ENCODE measurements around the gene TMEM80.
"Not testable (repeated sequence)": the region's sequence is repeated elsewhere in the genome, so short reads cannot be mapped to it uniquely, and the experiment has no call there.

The TMEM80 gene

GRCh38 chr11:680476-680875 lies 15.1 kb upstream of the TMEM80 start:
- DNase-seq: no peak

GRCh38 chr11:680970-681369 lies 14.6 kb upstream of the TMEM80 start:
- peak; percentile 38 for DNase-seq

DNA sequence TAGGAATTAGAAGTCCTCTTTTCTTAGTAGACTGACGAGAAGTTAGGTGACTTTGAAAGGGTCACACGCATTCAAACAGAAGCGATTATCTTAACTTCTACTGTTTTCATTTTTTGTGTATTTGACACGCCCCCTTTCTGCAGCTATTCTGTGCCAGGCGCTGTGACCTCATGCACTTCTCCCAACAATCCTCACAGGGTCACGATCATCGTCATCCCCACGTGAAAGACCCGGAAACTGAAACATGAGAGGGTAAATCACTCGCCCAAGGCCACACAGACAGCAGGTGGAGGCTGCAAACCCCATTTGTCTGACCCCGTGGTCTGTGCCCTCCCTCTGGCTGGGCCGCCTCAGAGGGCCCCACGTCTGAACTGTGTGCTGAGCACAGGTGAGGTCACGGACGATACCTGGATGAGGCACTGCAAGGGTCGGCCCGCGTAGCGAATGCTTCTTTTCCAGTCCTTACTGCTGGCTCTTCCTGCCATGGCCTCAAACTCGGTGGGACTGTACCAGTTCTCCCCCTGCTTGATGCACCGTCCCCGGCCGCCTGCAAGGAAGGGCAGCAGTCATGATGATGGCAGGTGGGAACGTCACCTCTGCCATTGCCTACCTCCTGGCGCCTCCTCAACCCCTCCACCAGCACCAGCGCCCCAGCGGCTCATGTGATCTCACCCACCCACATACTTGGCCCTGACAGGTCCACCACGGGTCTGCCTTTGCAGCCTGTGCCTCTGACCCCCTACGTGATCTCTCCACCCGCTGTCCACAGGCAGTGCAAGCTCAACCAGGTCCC lies 9.0 kb upstream of the TMEM80 start:
- DNase-seq: no peak

GRCh38 chr11:687751-688150 lies 7.9 kb upstream of the TMEM80 start:
- no peak for DNase-seq

DNA sequence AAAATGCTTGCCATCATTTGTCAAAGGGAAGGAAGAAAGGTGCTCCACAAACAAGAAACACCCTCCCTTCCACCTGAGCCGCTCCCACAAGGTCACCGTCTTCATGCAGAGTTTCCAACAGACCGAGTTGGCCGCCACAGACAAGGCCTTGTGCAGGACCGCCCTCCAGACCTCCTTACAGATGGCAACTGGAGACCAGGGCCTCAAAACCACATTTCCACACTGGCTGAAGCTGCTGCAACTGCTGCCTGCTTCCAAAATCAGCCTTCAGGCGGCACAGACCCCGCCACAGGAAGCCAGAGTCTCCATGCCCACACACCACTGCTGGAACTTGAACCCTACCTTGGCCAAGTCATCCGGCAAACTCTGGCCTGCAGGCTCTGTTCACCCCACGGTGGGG lies 6.9 kb upstream of the TMEM80 start:
- no peak for DNase-seq

DNA sequence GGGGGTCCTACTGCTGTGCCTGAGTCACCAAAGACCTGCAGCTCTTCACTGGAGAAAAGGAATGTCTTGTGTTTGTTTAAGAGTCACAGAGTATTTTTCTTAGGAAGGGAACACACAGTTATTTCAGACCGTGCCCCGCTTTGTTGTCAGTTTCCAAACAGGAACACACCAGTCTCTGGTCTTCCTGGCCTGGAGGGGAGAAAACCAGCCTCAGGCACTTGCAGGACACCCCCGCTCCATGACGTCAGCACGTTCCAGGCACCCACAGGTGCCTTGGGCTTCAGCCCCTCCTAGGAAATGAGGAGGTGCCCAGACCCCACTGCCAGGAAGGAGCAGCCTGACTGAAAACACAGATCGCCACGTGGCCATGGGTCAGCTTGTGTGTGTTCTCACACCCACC lies 6.0 kb upstream of the TMEM80 start:
- no peak for DNase-seq

DNA sequence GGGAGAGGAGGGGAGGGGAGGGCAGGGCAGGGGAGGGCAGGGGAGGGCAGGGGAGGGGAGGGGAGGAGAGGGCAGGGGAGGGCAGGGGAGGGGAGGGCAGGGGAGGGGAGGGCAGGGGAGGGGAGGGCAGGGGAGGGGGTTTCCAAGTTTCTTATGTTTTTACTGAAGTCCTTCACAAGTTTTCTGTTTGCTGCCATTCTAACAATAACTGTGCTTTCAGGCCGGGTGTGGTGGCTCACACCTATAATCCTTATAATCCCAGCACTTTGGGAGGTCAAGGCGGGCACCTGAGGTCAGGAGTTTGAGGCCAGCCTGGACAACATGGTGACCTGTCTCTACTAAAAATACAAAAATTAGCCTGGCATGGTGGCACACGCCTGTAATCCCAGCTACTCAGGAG lies 5.4 kb upstream of the TMEM80 start:
- DNase-seq: not testable (repeated sequence)

- no peak for DNase-seq
Observed at GRCh38 chr11:690738-691633, 4.6 kb upstream of the TMEM80 start.

- DNase-seq: no peak
Observed at GRCh38 chr11:691710-692590, 3.7 kb upstream of the TMEM80 start.

GRCh38 chr11:692824-693414 lies 2.7 kb upstream of the TMEM80 start:
- DNase-seq: no peak

DNA sequence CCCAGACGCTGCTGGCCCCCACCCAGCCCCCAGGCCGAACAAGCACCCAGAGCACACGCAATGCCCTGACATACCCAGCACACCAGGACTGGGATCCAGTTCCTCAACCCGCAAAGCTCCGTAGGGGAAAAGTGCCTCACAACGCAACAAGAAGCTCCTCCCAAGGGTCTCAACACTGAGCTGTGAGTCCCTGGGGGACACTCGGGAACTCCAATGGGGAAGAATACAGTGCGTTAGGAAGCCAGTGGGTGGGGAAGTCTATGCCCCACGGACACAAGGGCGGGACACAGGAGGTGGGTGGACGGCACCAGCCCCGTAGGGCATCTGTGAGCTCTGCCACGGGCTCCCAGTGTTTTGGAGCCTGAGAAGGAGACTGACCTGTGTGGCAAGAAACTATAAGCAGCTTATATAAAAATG lies 2.2 kb upstream of the TMEM80 start:
- DNase-seq: no peak

DNA sequence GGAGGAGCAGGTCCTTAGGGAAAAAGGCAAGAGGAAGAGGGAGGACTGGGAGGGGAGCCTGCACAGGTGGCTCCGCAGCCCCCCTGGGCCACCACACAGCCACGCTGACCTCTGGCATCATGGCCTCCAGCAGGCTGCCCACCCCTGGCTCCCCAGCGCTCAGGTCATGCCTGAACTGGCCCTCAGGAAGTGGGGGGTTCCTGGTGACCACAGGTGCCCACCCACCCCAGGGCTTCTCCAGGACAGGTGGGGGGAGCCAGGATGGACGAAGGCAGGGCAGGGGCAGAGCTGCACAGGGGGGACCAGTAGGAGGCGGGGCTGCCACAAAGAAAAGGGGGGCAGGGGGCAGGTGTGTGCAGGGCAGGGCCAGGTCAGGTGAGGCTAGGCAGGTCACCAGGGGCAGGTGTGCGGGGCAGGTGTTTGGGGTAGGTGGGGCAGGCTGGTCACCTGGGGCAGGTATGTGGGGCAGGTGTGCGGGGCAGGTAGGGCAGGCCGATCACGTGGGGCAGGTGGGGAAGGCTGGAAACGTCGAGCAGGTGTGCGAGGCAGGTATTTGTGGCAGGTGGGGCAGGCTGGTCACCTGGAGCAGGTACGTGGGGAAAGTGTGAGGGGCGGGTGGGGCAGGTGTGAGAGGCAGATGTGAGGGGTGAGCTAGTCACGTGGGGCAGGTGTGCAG lies 1.6 kb upstream of the TMEM80 start:
- DNase-seq: no peak

GRCh38 chr11:694563-695287 lies 891 bp upstream of the TMEM80 start, which contains the start of gene DEAF1:
Gene DEAF1 (minus strand): TSS chr11:695222. CDS start chr11:695047, 175 bp downstream.
- peak; percentile 99 for DNase-seq

GRCh38 chr11:695288-695537 lies 403 bp upstream of the TMEM80 start:
- no peak for DNase-seq

DNA sequence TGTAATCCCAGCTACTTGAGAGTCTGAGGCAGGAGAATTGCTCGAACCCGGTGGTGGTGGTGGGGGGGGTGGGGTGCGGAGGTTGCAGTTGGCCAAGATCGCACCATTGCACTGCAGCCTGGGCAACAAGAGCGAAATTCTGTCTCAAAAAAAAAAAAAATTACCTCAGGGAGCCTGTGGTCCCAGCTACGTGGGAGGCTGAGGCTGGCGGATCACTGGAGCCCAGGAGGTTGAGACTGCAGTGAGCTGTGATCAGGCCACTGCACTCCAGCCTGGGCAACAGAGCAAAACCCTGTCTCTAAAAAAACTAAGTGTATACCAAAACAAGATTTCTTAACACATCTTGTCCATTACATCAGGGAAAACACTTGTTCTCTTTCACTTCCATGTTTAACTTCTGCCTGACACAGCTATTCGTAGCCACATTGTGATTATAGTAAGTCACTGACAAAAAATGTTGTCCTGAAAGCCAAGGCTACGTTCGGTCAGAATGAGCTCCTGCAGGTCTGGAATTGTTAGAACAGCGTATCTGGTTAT lies 1.4 kb downstream of the TMEM80 start:
- no peak for DNase-seq

GRCh38 chr11:697811-698311 lies 2.2 kb downstream of the TMEM80 start:
- no peak for DNase-seq

GRCh38 chr11:698493-699115 lies 3.0 kb downstream of the TMEM80 start:
- no peak for DNase-seq

DNA sequence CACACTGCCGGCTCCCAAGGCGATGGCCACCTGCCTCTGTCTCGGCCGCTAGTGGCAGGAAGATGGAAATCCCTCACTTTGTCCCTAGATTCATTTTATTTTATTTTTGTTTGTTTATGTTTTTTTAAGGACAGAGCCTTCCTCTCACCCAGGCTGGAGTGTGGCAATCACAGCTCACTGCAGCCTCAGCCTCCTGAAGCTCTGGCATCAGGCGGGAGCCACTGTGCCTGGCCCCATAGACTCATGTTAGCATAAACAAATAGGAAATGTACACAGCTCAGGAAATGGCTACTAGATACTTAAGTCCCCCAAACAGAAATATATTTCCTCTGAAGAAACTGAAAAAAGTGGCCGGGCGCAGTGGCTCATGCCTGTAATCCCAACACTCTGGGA lies 3.5 kb downstream of the TMEM80 start:
- DNase-seq: no peak

DNA sequence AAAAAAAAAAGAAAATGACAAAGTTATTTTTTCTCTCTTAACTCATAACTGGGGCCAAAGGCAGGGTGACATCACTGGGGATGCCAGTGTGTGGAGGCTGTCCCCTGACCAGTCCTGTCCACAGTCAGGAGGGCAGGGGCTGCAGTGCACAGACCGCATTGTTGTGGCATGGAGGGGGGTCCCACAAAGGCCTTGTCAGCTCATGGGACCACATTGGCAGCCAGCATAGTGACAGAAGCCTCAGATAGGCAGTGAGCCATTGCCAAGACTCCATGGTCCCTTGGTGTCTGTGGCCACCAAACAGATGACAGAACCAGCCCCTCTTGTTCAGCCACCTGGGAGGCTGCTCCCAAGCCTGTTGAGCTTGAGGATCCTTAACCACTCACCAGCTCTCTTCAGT lies 4.1 kb downstream of the TMEM80 start:
- DNase-seq: no peak

DNA sequence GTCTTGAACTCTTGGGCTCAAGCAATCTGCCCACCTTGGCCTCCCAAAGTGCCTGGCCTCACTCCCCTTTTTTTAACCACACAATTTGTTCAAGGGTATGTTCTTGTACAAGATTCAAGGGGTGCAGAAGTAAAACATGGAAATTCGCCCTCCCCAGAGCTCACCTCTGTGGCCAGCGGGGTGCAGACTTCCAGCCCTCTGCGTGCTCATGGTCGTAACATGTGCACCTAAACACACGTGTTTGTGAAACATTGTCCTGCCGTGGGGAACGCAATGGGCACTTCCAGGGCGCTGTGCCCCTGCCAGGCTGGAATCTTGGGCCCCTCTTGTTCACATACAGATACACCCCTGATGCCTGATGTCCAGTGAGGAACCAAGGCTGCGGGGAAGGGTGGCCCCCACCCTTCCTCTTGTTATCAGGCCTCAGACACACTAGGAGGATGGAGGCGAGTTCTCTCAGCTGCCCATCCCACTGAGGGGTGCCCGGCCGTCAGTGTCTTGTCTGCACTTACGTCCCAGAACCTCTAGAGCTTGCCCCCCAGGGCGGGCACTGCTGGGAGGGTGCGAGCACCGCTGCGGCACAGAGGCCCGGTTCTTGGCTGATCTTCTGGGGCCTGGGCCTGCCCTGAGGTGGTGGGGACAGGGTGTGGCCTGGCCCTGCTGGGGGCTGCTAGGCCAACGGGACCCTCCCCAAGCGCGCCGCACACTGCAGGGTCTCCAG lies 6.3 kb downstream of the TMEM80 start:
- no peak for DNase-seq
